ENCODE measurements around the gene MYH10. TPM values are rescaled to one million over a fixed set of nuclear protein-coding genes. Genes with fewer than 3 reads are reported as not detected.
A peak's percentile ranks its signal among the peaks of the same experiment; 100 is the strongest.
"Not testable (repeated sequence)": the region's sequence is repeated elsewhere in the genome, so short reads cannot be mapped to it uniquely, and the experiment has no call there.

The MYH10 gene
- polyA plus RNA-seq, 1 donor = 56.8 TPM

GRCh38 chr17:8552577-8553320 lies 77.8 kb downstream of the MYH10 start:
- DNase-seq = no peak

- no peak for DNase-seq
Measured at GRCh38 chr17:8542599-8543502, 87.7 kb downstream of the MYH10 start.

GRCh38 chr17:8539976-8540375 lies 90.5 kb downstream of the MYH10 start:
- not testable (repeated sequence) for DNase-seq

GRCh38 chr17:8537734-8538133 lies 92.8 kb downstream of the MYH10 start:
- DNase-seq = no peak

GRCh38 chr17:8534498-8535188 lies 95.9 kb downstream of the MYH10 start:
- no peak for DNase-seq

GRCh38 chr17:8532021-8532420 lies 98.5 kb downstream of the MYH10 start:
- no peak for DNase-seq

- DNase-seq = no peak
Measured at GRCh38 chr17:8522577-8522976, 107.9 kb downstream of the MYH10 start.

GRCh38 chr17:8520981-8521380 lies 109.5 kb downstream of the MYH10 start:
- no peak for DNase-seq

GRCh38 chr17:8518850-8519249 lies 111.7 kb downstream of the MYH10 start:
- DNase-seq = no peak

GRCh38 chr17:8518326-8518725 lies 112.2 kb downstream of the MYH10 start:
- DNase-seq = no peak

- DNase-seq = no peak
Measured at GRCh38 chr17:8514801-8515200, 115.7 kb downstream of the MYH10 start.

GRCh38 chr17:8506145-8506544 lies 124.4 kb downstream of the MYH10 start:
- peak; percentile 79 for DNase-seq

- no peak for DNase-seq
Measured at GRCh38 chr17:8504460-8505207, 125.9 kb downstream of the MYH10 start.

GRCh38 chr17:8503807-8504206 lies 126.7 kb downstream of the MYH10 start:
- DNase-seq = no peak

- peak; percentile 83 for DNase-seq
Measured at GRCh38 chr17:8503368-8503767, 127.2 kb downstream of the MYH10 start.

GRCh38 chr17:8502126-8502525 lies 128.4 kb downstream of the MYH10 start:
- DNase-seq = no peak

GRCh38 chr17:8500609-8501008 lies 129.9 kb downstream of the MYH10 start:
- no peak for DNase-seq

GRCh38 chr17:8499614-8500013 lies 130.9 kb downstream of the MYH10 start:
- DNase-seq = no peak

GRCh38 chr17:8499171-8499570 lies 131.4 kb downstream of the MYH10 start:
- no peak for DNase-seq

- DNase-seq = no peak
Measured at GRCh38 chr17:8496081-8496480, 134.4 kb downstream of the MYH10 start.

GRCh38 chr17:8494506-8495111 lies 135.9 kb downstream of the MYH10 start:
- DNase-seq = no peak

GRCh38 chr17:8494021-8494420 lies 136.5 kb downstream of the MYH10 start:
- DNase-seq = no peak
